ENCODE results near the gene CAT.

GRCh38 chr11:34510218-34510617 lies 71.5 kb downstream of the CAT start:
- TF ChIP-seq POLR2AphosphoS5 (IDR thresholded peaks at IDR 0.05): no peak
- no peak for TF ChIP-seq EP300 (IDR thresholded peaks at IDR 0.05)
- TF ChIP-seq CTCF (IDR thresholded peaks at IDR 0.05): no peak
- no peak for TF ChIP-seq POLR2A (IDR thresholded peaks at IDR 0.05)
